GM12878 (cell line): Measurements from ENCODE around the gene CCDC120. TPM values are rescaled to one million over a fixed set of nuclear protein-coding genes. Genes with fewer than 3 reads are reported as not detected.

Experiments used
- ATAC-seq: fragments of 200-7000 bp; cut with Tn5 transposase; 3 replicates; pipeline ENCODE4 v1.9.1; 2020; ENCODE audit warnings: mild to moderate bottlenecking, moderate library complexity
- BruUV-seq: library from RNA; stranded (reverse); fragments of 400-500 nt; replicated peaks from 2 replicates; lab custom pipeline; 2021; lab: Mats Ljungman, UMichigan
- CTCF ChIA-PET: fragments of 300-600 bp; sonication (Branson Sonifier 250); formaldehyde crosslinking; extraction: SDS; loops from one replicate; lab custom pipeline; 2021; ENCODE audit warnings: inconsistent platforms; lab: Yijun Ruan, JAX
- POLR2A ChIA-PET: fragments of 350-600 bp; formaldehyde crosslinking; extraction: SDS; loops from one replicate; lab custom pipeline; 2021; ENCODE audit warnings: inconsistent platforms; lab: Charles Lee
- RAD21 ChIA-PET: fragments of 300-600 bp; sonication (Branson Sonifier 250); formaldehyde crosslinking; loops from one replicate; lab custom pipeline; 2023; ENCODE audit warnings: antibody characterized with exemption; ENCODE audit not compliant: unreplicated experiment; lab: Charles Lee
- SMC1A ChIA-PET: fragments of 300-600 bp; sonication (Branson Sonifier 250); formaldehyde crosslinking; loops from one replicate; lab custom pipeline; 2023; ENCODE audit not compliant: unreplicated experiment, uncharacterized antibody; lab: Charles Lee
- DNase-seq: peaks from one replicate; pipeline ENCODE4 v3.0.0-alpha.2; 2011; ENCODE audit warnings: low read depth, low spot score
- FAIRE-seq: peaks from 3 replicates; lab custom pipeline; 2011; peaks lifted over from hg19 to GRCh38; lab: Jason Lieb, UNC
- H2AFZ ChIP-seq: 2 replicates; pipeline ENCODE4 v1.6.0; 2011; ENCODE audit warnings: low read depth, low read length, control low read depth; ENCODE audit not compliant: control insufficient read depth
- H3K27ac ChIP-seq: 2 replicates; pipeline ENCODE4 v1.5.1; 2011; ENCODE audit warnings: control low read depth; ENCODE audit not compliant: control insufficient read depth, insufficient read depth
- H3K27me3 ChIP-seq, 2 experiments: replicated peaks in 1 of 2; 2 replicates each; pipeline versions ENCODE4 v1.6.0 to v1.6.1; 2011; ENCODE audit warnings: low read length in 1 of 2; ENCODE audit not compliant: control insufficient read depth in 2 of 2, insufficient read depth in 2 of 2
- H3K36me3 ChIP-seq, 2 experiments: 2 replicates each; pipeline ENCODE4 v1.5.1; 2011; ENCODE audit warnings: low read length in 1 of 2; ENCODE audit not compliant: control insufficient read depth in 2 of 2, insufficient read depth in 2 of 2
- H3K4me1 ChIP-seq: 2 replicates; pipeline ENCODE4 v1.6.1; 2011; ENCODE audit warnings: mild to moderate bottlenecking, low read length, moderate library complexity, mixed read lengths; ENCODE audit not compliant: control insufficient read depth, insufficient read depth
- H3K4me2 ChIP-seq: 2 replicates; pipeline ENCODE4 v1.6.0; 2011; ENCODE audit warnings: control low read depth; ENCODE audit not compliant: control insufficient read depth, insufficient read depth
- H3K4me3 ChIP-seq: fragments of 200-600 bp; sonication (generic); 2 replicates; pipeline ENCODE4 v1.5.1; 2016
- H3K79me2 ChIP-seq: 2 replicates; pipeline ENCODE4 v1.6.0; 2011; ENCODE audit warnings: low read length; ENCODE audit not compliant: control insufficient read depth, insufficient read depth
- H3K9ac ChIP-seq: 2 replicates; pipeline ENCODE4 v1.8.0; 2011; ENCODE audit warnings: low read length, control low read depth, mixed read lengths; ENCODE audit not compliant: control insufficient read depth, insufficient read depth
- H3K9me3 ChIP-seq: replicated peaks from 3 replicates; pipeline ENCODE4 v1.5.1; 2011; ENCODE audit warnings: mild to moderate bottlenecking, low read length; ENCODE audit not compliant: control insufficient read depth, insufficient read depth
- H4K20me1 ChIP-seq: 2 replicates; pipeline ENCODE4 v1.6.0; 2011; ENCODE audit not compliant: control insufficient read depth, insufficient read depth
- CHD1 ChIP-seq: IDR thresholded peaks from 2 replicates; pipeline ENCODE4 v1.6.1; 2012; ENCODE audit warnings: low read depth, low read length, improper control_type of control experiment
- CHD2 ChIP-seq: IDR thresholded peaks from 2 replicates; pipeline ENCODE4 v1.6.1; 2011; ENCODE audit warnings: low read depth, low read length, improper control_type of control experiment, borderline replicate concordance
- CREB1 ChIP-seq: IDR thresholded peaks from 2 replicates; pipeline ENCODE4 v1.6.1; 2012; ENCODE audit warnings: low read depth, mild to moderate bottlenecking, inconsistent platforms
- HCFC1 ChIP-seq: fragments of 150-350 bp; IDR thresholded peaks from 2 replicates; pipeline ENCODE4 v1.6.1; 2014; ENCODE audit warnings: low read length
- IRF4 ChIP-seq: IDR thresholded peaks from 2 replicates; pipeline ENCODE4 v1.6.1; 2011; ENCODE audit warnings: low read depth, low read length
- NFYB ChIP-seq: IDR thresholded peaks from 2 replicates; pipeline ENCODE4 v1.6.1; 2011; ENCODE audit warnings: low read depth, mild to moderate bottlenecking, low read length, improper control_type of control experiment, moderate library complexity; ENCODE audit not compliant: insufficient read depth
- NR2C1 ChIP-seq: fragments of 450-650 bp; IDR thresholded peaks from 2 replicates; pipeline ENCODE4 v1.6.1; 2017; ENCODE audit warnings: antibody characterized with exemption, mild to moderate bottlenecking, moderate library complexity
- NR2C2 ChIP-seq: IDR thresholded peaks from 2 replicates; pipeline ENCODE4 v1.6.1; 2011; ENCODE audit warnings: borderline replicate concordance, low read depth; ENCODE audit not compliant: control insufficient read depth, insufficient read length
- NR2F1 ChIP-seq: fragments of 450-650 bp; conservative IDR thresholded peaks from 2 replicates; pipeline ENCODE4 v1.6.1; 2017; ENCODE audit warnings: mild to moderate bottlenecking
- POLR2A ChIP-seq: IDR thresholded peaks from 2 replicates; pipeline ENCODE4 v1.6.1; 2011; ENCODE audit warnings: low read depth, mild to moderate bottlenecking, low read length
- SREBF1 ChIP-seq: IDR thresholded peaks from 2 replicates; pipeline ENCODE4 v1.6.1; 2012; ENCODE audit warnings: mild to moderate bottlenecking, low read length
- YY1 ChIP-seq: IDR thresholded peaks from 2 replicates; pipeline ENCODE4 v1.6.1; 2011; ENCODE audit warnings: low read depth, mild to moderate bottlenecking, low read length
- ZNF274 ChIP-seq: IDR thresholded peaks from one replicate; pipeline ENCODE4 v1.8.0; 2011; ENCODE audit not compliant: insufficient read length, insufficient read depth
- WGBS: methylation state at CpG from one replicate; pipeline ENCODE4 v1.1.6; 2016; ENCODE audit warnings: low lambda C conversion rate; ENCODE audit not compliant: insufficient replicate concordance, insufficient coverage; ENCODE audit errors: missing lambda C conversion rate; 5-methylcytosine and 5-hydroxymethylcytosine counted together
- in situ Hi-C: fragments of 300-500 bp; cut with MboI; formaldehyde crosslinking; loops from 9 replicates; pipeline ENCODE4 v1.14.3; 2018; ENCODE audit warnings: mixed read lengths
- intact Hi-C: fragments of 100-400 bp; cut with micrococcal nuclease; formaldehyde crosslinking; loops from one replicate; pipeline ENCODE4 v1.14.2; 2022; ENCODE audit not compliant: unreplicated experiment
- polyA plus RNA-seq, 11 experiments: library from polyadenylated mRNA; depleted of rRNA in 4 of 11; unstranded in 6 of 11; stranded (reverse) in 5 of 11; fragments of >200 nt; fragmentation: Nextera tagmentation in 4 of 11; fragmentation: Illumina TruSeq in 1 of 11; extraction: Ambion mirVana in 4 of 11; extraction: Trizol in 1 of 11; gene quantifications; 1 replicate in 1 of 11; 2 replicates in 10 of 11; pipeline versions ENCODE4 v1.2.1 to v1.2.3, GENCODE V29; 2011 to 2016; ENCODE audit warnings: inconsistent platforms in 2 of 11, missing spikeins in 2 of 11, low read depth in 1 of 11
- total RNA-seq, 4 experiments: library from RNA; depleted of rRNA in 3 of 4; stranded (reverse); fragments of >200 nt in 3 of 4; fragmentation: Illumina TruSeq in 1 of 4; extraction: Trizol in 1 of 4; gene quantifications; 2 replicates each; pipeline versions ENCODE4 v1.2.1 to v1.2.3, GENCODE V29; 2013 to 2021
- TF ChIP-seq, protein P1 (sequence below): fragments of 450-650 bp; IDR thresholded peaks from 2 replicates; pipeline ENCODE4 v1.6.1; 2018; ENCODE audit warnings: borderline replicate concordance, mild to moderate bottlenecking; ENCODE audit not compliant: partially characterized antibody
- TF ChIP-seq, protein P2 (sequence below): fragments of 450-650 bp; IDR thresholded peaks from 2 replicates; pipeline ENCODE4 v1.6.1; 2017; ENCODE audit warnings: borderline replicate concordance

The CCDC120 gene
- total and polyA plus RNA-seq, 10 of the 15 experiments (the other 5 are each of a cell fraction or from before 2014, with no cell fraction given) = 0.11 to 4.1 (median 0.76) TPM

DNA sequence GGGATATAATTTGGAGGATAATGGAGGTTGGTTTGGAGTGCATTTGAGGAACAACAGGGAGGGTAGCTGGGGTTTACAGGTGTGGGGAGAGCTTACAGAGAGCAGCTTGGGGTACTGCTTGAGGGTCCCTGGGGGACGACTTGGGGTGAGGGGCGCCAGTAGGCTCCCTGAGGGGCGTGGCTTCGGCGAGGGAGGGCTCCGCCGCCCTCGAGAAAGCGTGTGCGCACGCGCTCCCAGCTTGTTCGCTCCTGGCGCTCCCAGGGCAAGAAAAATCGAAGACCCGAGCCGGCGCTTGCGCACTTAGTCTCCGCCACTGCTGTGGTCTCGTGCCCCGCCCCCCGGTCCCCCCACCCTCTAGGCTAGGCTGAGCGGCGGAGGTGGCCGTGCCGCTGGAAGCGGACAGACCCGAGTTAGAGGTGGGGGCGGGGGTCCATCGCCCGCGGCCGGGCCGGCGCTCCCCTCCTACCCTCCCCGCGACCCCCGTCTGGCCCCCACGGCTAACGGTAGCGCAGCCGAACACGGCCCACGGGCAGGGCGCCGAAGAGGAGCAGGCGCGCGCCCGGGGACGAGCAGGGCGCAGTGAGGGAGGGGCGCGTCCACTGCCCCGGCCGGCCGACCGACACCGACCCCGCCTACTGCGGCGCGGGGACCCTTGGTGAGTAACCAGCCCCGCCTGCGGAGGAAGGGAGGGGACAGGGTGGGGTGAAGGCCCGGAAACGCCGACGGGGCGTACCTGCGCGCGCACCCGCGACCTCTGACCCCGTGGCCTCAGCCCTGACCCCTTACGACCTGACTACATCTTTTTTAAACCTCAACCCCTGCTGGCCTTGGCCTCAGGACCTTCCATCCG is 5.4 kb upstream of the CCDC120 start:
- WGBS = 39% methylated on average over 41 of the region's 79 CpGs
- H4K20me1 ChIP-seq = no peaks in the 10 kb centered on the region
- H3K9ac ChIP-seq = peak overlapping the region; percentile 25; the same call in 1 of the 2 replicates
- in situ Hi-C loops (no loop called here), intact Hi-C loops (no loop called here)
- H3K79me2 ChIP-seq = no peaks in the 10 kb centered on the region
- peak overlapping the region; percentile 2 for H2AFZ ChIP-seq
- ChIA-PET SMC1A (no interaction called here), RAD21 (no interaction called here), POLR2A (no interaction called here), CTCF (no interaction called here)
- no peak for DNase-seq
- no peaks in the 10 kb centered on the region for H3K4me1 ChIP-seq
- no peaks in the 10 kb centered on the region for H3K36me3 ChIP-seq
- TF ChIP-seq NR2C2 (peak; percentile 51), NFYB (no peak), HCFC1 (no peak), CREB1 (no peak), IRF4 (no peak), NR2C1 (peak; percentile 75), NR2F1 (peak; percentile 83), ZNF274 (no peak), SREBF1 (no peak), CHD2 (no peak), YY1 (no peak), CHD1 (no peak), POLR2A (peak; percentile 60; the same call in 1 of the 2 replicates)
- TF ChIP-seq, protein P1, sequence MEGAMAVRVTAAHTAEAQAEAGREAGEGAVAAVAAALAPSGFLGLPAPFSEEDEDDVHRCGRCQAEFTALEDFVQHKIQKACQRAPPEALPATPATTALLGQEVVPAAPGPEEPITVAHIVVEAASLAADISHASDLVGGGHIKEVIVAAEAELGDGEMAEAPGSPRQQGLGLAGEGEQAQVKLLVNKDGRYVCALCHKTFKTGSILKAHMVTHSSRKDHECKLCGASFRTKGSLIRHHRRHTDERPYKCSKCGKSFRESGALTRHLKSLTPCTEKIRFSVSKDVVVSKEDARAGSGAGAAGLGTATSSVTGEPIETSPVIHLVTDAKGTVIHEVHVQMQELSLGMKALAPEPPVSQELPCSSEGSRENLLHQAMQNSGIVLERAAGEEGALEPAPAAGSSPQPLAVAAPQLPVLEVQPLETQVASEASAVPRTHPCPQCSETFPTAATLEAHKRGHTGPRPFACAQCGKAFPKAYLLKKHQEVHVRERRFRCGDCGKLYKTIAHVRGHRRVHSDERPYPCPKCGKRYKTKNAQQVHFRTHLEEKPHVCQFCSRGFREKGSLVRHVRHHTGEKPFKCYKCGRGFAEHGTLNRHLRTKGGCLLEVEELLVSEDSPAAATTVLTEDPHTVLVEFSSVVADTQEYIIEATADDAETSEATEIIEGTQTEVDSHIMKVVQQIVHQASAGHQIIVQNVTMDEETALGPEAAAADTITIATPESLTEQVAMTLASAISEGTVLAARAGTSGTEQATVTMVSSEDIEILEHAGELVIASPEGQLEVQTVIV = no peak
- TF ChIP-seq, protein P2, sequence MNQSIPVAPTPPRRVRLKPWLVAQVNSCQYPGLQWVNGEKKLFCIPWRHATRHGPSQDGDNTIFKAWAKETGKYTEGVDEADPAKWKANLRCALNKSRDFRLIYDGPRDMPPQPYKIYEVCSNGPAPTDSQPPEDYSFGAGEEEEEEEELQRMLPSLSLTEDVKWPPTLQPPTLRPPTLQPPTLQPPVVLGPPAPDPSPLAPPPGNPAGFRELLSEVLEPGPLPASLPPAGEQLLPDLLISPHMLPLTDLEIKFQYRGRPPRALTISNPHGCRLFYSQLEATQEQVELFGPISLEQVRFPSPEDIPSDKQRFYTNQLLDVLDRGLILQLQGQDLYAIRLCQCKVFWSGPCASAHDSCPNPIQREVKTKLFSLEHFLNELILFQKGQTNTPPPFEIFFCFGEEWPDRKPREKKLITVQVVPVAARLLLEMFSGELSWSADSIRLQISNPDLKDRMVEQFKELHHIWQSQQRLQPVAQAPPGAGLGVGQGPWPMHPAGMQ = no peak
- no peaks in the 10 kb centered on the region for H3K9me3 ChIP-seq
- H3K27ac ChIP-seq = no peak overlapping the region
- H3K27me3 ChIP-seq = no peaks in the 10 kb centered on the region
- H3K4me2 ChIP-seq = peak overlapping the region; percentile 75
- no peak for FAIRE-seq
- H3K4me3 ChIP-seq = peak overlapping the region; percentile 11; the same call in 1 of the 2 replicates
- no peak; the same call in 2 of the 3 replicates for ATAC-seq
- no TSS peak for BruUV-seq
